Vagina (tissue), 2 donors: ENCODE data around the gene ERBIN.

Experiments
- POLR2AphosphoS5 ChIP-seq, 2 donors: sonication (generic); formaldehyde crosslinking; IDR thresholded peaks; one replicate each; pipeline ENCODE4 v1.9.0; 2017; ENCODE audit warnings: antibody characterized with exemption in 2 of 2, mild to moderate bottlenecking in 2 of 2, low read depth in 1 of 2; ENCODE audit not compliant: insufficient read depth in 1 of 2
- TF ChIP-seq, protein P1 (sequence below), 3 experiments: fragments of 450-650 bp in 2 of 3; fragments of 200-600 bp in 1 of 3; sonication (generic) in 1 of 3; IDR thresholded peaks; one replicate each; pipeline ENCODE4 v1.5.1; 2017 to 2019; ENCODE audit warnings: antibody characterized with exemption in 3 of 3, mild to moderate bottlenecking in 2 of 3, moderate library complexity in 2 of 3

GRCh38 chr5:65895891-65896290 lies 30.5 kb upstream of the ERBIN start:
- no peak for TF ChIP-seq POLR2AphosphoS5 (IDR thresholded peaks at IDR 0.05; ENCODE audit: insufficient read depth in 1 of 2, low read depth in 1 of 2)
- TF ChIP-seq, protein P1, sequence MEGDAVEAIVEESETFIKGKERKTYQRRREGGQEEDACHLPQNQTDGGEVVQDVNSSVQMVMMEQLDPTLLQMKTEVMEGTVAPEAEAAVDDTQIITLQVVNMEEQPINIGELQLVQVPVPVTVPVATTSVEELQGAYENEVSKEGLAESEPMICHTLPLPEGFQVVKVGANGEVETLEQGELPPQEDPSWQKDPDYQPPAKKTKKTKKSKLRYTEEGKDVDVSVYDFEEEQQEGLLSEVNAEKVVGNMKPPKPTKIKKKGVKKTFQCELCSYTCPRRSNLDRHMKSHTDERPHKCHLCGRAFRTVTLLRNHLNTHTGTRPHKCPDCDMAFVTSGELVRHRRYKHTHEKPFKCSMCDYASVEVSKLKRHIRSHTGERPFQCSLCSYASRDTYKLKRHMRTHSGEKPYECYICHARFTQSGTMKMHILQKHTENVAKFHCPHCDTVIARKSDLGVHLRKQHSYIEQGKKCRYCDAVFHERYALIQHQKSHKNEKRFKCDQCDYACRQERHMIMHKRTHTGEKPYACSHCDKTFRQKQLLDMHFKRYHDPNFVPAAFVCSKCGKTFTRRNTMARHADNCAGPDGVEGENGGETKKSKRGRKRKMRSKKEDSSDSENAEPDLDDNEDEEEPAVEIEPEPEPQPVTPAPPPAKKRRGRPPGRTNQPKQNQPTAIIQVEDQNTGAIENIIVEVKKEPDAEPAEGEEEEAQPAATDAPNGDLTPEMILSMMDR (IDR thresholded peaks at IDR 0.05), result no peak
